Loucy (cell line): ENCODE measurements around the gene HLA-B.

Experiments used
- H2AFZ ChIP-seq: fragments of 200-600 bp; sonication (generic); 2 replicates; pipeline ENCODE4 v1.6.0; 2016; ENCODE audit warnings: antibody characterized with exemption, mild to moderate bottlenecking, low read length, moderate library complexity
- H3F3A ChIP-seq: fragments of 200-600 bp; 2 replicates; pipeline ENCODE4 v1.6.0; 2016; ENCODE audit warnings: antibody characterized with exemption, low read depth, mild to moderate bottlenecking
- H3K27me3 ChIP-seq: fragments of 200-600 bp; sonication (generic); 2 replicates; pipeline ENCODE4 v1.6.1; 2014; ENCODE audit warnings: low read length, mild to moderate bottlenecking; ENCODE audit not compliant: insufficient read depth, poor library complexity, severe bottlenecking
- H3K36me3 ChIP-seq: fragments of 200-600 bp; sonication (generic); 2 replicates; pipeline ENCODE4 v1.6.1; 2016; ENCODE audit warnings: low read length; ENCODE audit not compliant: insufficient read depth
- H3K4me1 ChIP-seq: fragments of 200-600 bp; sonication (generic); 2 replicates; pipeline ENCODE4 v1.5.1; 2014; ENCODE audit warnings: low read length, mild to moderate bottlenecking; ENCODE audit not compliant: insufficient read depth, poor library complexity, severe bottlenecking
- H3K4me2 ChIP-seq: fragments of 200-600 bp; sonication (generic); 2 replicates; pipeline ENCODE4 v1.6.0; 2014; ENCODE audit warnings: antibody characterized with exemption, low read length, low read depth, mild to moderate bottlenecking; ENCODE audit not compliant: poor library complexity, severe bottlenecking
- H3K4me3 ChIP-seq: fragments of 200-600 bp; sonication (generic); 2 replicates; pipeline ENCODE4 v1.5.1; 2014; ENCODE audit warnings: low read length, mild to moderate bottlenecking, mixed read lengths; ENCODE audit not compliant: poor library complexity, severe bottlenecking
- H3K79me2 ChIP-seq: fragments of 200-600 bp; sonication (generic); 2 replicates; pipeline ENCODE4 v1.6.1; 2014; ENCODE audit warnings: low read length; ENCODE audit not compliant: insufficient read depth
- H3K9ac ChIP-seq: fragments of 200-600 bp; sonication (generic); 2 replicates; pipeline ENCODE4 v1.6.0; 2014; ENCODE audit warnings: mild to moderate bottlenecking, low read depth, low read length, moderate library complexity; ENCODE audit not compliant: poor library complexity, severe bottlenecking
- H3K9me2 ChIP-seq: fragments of 200-600 bp; sonication (generic); replicated peaks from 2 replicates; pipeline ENCODE4 v1.6.1; 2016; ENCODE audit warnings: low read depth, low read length, mixed read lengths
- H3K9me3 ChIP-seq: fragments of 200-600 bp; sonication (generic); 2 replicates; pipeline ENCODE4 v1.6.1; 2014; ENCODE audit warnings: mild to moderate bottlenecking, antibody characterized with exemption, low read length, low read depth; ENCODE audit not compliant: insufficient read depth
- H4K20me1 ChIP-seq: fragments of 200-600 bp; sonication (generic); 2 replicates; pipeline ENCODE4 v1.6.0; 2014; ENCODE audit warnings: antibody characterized with exemption, low read length, mild to moderate bottlenecking; ENCODE audit not compliant: insufficient read depth, poor library complexity, severe bottlenecking
- EZH2phosphoT487 ChIP-seq: fragments of 200-600 bp; IDR thresholded peaks from 2 replicates; pipeline ENCODE4 v1.6.1; 2018; ENCODE audit warnings: antibody characterized with exemption, mild to moderate bottlenecking, moderate library complexity, borderline replicate concordance
- TF ChIP-seq, protein P1 (sequence below): fragments of 200-600 bp; sonication (generic); conservative IDR thresholded peaks from 2 replicates; pipeline ENCODE4 v1.5.1; 2014; ENCODE audit warnings: mild to moderate bottlenecking, antibody characterized with exemption, low read length

Gene HLA-B

DNA sequence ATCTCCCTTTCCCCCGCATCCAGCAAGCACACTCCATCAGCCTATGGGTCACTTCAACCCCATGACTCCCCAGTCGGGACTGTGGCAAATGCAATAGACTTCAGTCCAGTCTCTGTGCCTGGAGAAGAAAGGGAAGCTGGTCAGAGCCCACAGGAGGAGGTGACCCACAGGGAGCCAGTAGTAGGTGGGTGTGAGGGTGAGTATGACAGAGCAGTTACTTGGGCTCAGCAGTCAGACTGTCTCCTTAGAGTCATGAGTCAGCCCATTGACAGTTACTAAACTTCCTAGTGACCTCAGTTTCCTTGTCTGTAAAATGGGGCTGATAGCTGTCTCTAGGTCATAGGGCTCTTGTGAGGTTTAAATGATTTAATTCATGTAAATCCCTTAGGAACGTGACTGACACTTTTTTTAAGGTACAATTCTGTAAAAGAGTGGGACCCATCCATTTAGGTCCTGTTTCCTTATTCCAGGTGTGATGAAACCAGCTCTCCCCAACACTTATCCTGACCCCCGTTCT is 51.2 kb downstream of the HLA-B start:
- Histone ChIP-seq H3K9me2 (no peaks in the 10 kb centered on the region), H3K79me2 (no peaks in the 10 kb centered on the region), H3K4me1 (no peaks in the 10 kb centered on the region), H3K4me2 (no peak overlapping the region), H4K20me1 (no peaks in the 10 kb centered on the region), H2AFZ (no peak overlapping the region), H3K9ac (no peak overlapping the region), H3F3A (no peaks in the 10 kb centered on the region), H3K4me3 (no peak overlapping the region), H3K36me3 (no peaks in the 10 kb centered on the region), H3K9me3 (no peaks in the 10 kb centered on the region), H3K27me3 (no peaks in the 10 kb centered on the region)
- TF ChIP-seq EZH2phosphoT487 = no peak
- TF ChIP-seq, protein P1, sequence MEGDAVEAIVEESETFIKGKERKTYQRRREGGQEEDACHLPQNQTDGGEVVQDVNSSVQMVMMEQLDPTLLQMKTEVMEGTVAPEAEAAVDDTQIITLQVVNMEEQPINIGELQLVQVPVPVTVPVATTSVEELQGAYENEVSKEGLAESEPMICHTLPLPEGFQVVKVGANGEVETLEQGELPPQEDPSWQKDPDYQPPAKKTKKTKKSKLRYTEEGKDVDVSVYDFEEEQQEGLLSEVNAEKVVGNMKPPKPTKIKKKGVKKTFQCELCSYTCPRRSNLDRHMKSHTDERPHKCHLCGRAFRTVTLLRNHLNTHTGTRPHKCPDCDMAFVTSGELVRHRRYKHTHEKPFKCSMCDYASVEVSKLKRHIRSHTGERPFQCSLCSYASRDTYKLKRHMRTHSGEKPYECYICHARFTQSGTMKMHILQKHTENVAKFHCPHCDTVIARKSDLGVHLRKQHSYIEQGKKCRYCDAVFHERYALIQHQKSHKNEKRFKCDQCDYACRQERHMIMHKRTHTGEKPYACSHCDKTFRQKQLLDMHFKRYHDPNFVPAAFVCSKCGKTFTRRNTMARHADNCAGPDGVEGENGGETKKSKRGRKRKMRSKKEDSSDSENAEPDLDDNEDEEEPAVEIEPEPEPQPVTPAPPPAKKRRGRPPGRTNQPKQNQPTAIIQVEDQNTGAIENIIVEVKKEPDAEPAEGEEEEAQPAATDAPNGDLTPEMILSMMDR = no peak

DNA sequence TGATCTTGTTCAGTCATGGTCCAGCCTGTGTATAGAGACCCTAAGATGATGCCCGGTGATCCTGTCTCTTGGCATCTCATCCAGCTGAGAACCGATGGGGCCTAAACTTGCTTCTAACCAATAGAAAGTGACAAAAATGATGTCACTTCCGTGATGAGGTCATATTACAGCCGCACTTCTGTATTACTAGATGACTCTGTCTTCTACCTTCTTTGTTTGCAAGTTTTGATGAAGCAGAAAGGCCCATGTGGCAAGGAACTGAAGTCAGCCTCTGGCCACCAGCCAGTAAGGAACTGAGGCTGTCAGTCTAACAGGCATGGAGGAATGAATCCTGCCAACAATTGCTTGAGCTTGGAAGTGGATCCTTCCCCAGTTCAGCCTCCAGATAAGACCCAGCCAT is 52.3 kb downstream of the HLA-B start:
- no peaks in the 10 kb centered on the region for H3K9me2 ChIP-seq
- no peak overlapping the region for H2AFZ ChIP-seq
- no peaks in the 10 kb centered on the region for H3K36me3 ChIP-seq
- no peaks in the 10 kb centered on the region for H3K27me3 ChIP-seq
- H3K9ac ChIP-seq = no peak overlapping the region
- H3K4me3 ChIP-seq = no peak overlapping the region
- H3F3A ChIP-seq = no peaks in the 10 kb centered on the region
- no peaks in the 10 kb centered on the region for H4K20me1 ChIP-seq
- H3K9me3 ChIP-seq = no peaks in the 10 kb centered on the region
- H3K4me1 ChIP-seq = no peaks in the 10 kb centered on the region
- no peak for TF ChIP-seq EZH2phosphoT487
- TF ChIP-seq, protein P1 = no peak
- no peak overlapping the region for H3K4me2 ChIP-seq
- H3K79me2 ChIP-seq = no peaks in the 10 kb centered on the region
